SIG-M5 (cell line): ENCODE results near the gene IFI44.

Experiments used
- DNase-seq: peaks from one replicate; lab custom pipeline; 2025; lab: John Stamatoyannopoulos, UW

Gene IFI44

GRCh38 chr1:78712467-78713051 is 62.9 kb downstream of the IFI44 start:
- DNase-seq, result no peak

GRCh38 chr1:78713297-78713696 is 63.7 kb downstream of the IFI44 start:
- DNase-seq, result no peak
